GM12878 (cell line): ENCODE data around the gene THOC6. TPM values are rescaled to one million over a fixed set of nuclear protein-coding genes. Genes with fewer than 3 reads are reported as not detected.

Source experiments
- ATAC-seq: fragments of 200-7000 bp; cut with Tn5 transposase; 3 replicates; pipeline ENCODE4 v1.9.1; 2020; ENCODE audit warnings: mild to moderate bottlenecking, moderate library complexity
- BruUV-seq: library from RNA; stranded (reverse); fragments of 400-500 nt; replicated peaks from 2 replicates; lab custom pipeline; 2021; lab: Mats Ljungman, UMichigan
- CTCF ChIA-PET: fragments of 300-600 bp; sonication (Branson Sonifier 250); formaldehyde crosslinking; extraction: SDS; loops from one replicate; lab custom pipeline; 2021; ENCODE audit warnings: inconsistent platforms; lab: Yijun Ruan, JAX
- POLR2A ChIA-PET: fragments of 350-600 bp; formaldehyde crosslinking; extraction: SDS; loops from one replicate; lab custom pipeline; 2021; ENCODE audit warnings: inconsistent platforms; lab: Charles Lee
- RAD21 ChIA-PET: fragments of 300-600 bp; sonication (Branson Sonifier 250); formaldehyde crosslinking; loops from one replicate; lab custom pipeline; 2023; ENCODE audit warnings: antibody characterized with exemption; ENCODE audit not compliant: unreplicated experiment; lab: Charles Lee
- SMC1A ChIA-PET: fragments of 300-600 bp; sonication (Branson Sonifier 250); formaldehyde crosslinking; loops from one replicate; lab custom pipeline; 2023; ENCODE audit not compliant: unreplicated experiment, uncharacterized antibody; lab: Charles Lee
- DNase-seq: peaks from one replicate; pipeline ENCODE4 v3.0.0-alpha.2; 2011; ENCODE audit warnings: low read depth, low spot score
- FAIRE-seq: peaks from 3 replicates; lab custom pipeline; 2011; peaks lifted over from hg19 to GRCh38; lab: Jason Lieb, UNC
- H2AFZ ChIP-seq: 2 replicates; pipeline ENCODE4 v1.6.0; 2011; ENCODE audit warnings: low read depth, low read length, control low read depth; ENCODE audit not compliant: control insufficient read depth
- H3K27ac ChIP-seq: 2 replicates; pipeline ENCODE4 v1.5.1; 2011; ENCODE audit warnings: control low read depth; ENCODE audit not compliant: control insufficient read depth, insufficient read depth
- H3K27me3 ChIP-seq, 2 experiments: replicated peaks in 1 of 2; 2 replicates each; pipeline versions ENCODE4 v1.6.0 to v1.6.1; 2011; ENCODE audit warnings: low read length in 1 of 2; ENCODE audit not compliant: control insufficient read depth in 2 of 2, insufficient read depth in 2 of 2
- H3K36me3 ChIP-seq, 2 experiments: 2 replicates each; pipeline ENCODE4 v1.5.1; 2011; ENCODE audit warnings: low read length in 1 of 2; ENCODE audit not compliant: control insufficient read depth in 2 of 2, insufficient read depth in 2 of 2
- H3K4me1 ChIP-seq: 2 replicates; pipeline ENCODE4 v1.6.1; 2011; ENCODE audit warnings: mild to moderate bottlenecking, low read length, moderate library complexity, mixed read lengths; ENCODE audit not compliant: control insufficient read depth, insufficient read depth
- H3K4me2 ChIP-seq: 2 replicates; pipeline ENCODE4 v1.6.0; 2011; ENCODE audit warnings: control low read depth; ENCODE audit not compliant: control insufficient read depth, insufficient read depth
- H3K4me3 ChIP-seq: fragments of 200-600 bp; sonication (generic); 2 replicates; pipeline ENCODE4 v1.5.1; 2016
- H3K79me2 ChIP-seq: 2 replicates; pipeline ENCODE4 v1.6.0; 2011; ENCODE audit warnings: low read length; ENCODE audit not compliant: control insufficient read depth, insufficient read depth
- H3K9ac ChIP-seq: 2 replicates; pipeline ENCODE4 v1.8.0; 2011; ENCODE audit warnings: low read length, control low read depth, mixed read lengths; ENCODE audit not compliant: control insufficient read depth, insufficient read depth
- H3K9me3 ChIP-seq: replicated peaks from 3 replicates; pipeline ENCODE4 v1.5.1; 2011; ENCODE audit warnings: mild to moderate bottlenecking, low read length; ENCODE audit not compliant: control insufficient read depth, insufficient read depth
- H4K20me1 ChIP-seq: 2 replicates; pipeline ENCODE4 v1.6.0; 2011; ENCODE audit not compliant: control insufficient read depth, insufficient read depth
- ATF3 ChIP-seq: IDR thresholded peaks from 2 replicates; pipeline ENCODE4 v1.6.1; 2011; ENCODE audit warnings: low read depth, mild to moderate bottlenecking, low read length, moderate library complexity, borderline replicate concordance; ENCODE audit errors: extremely low read depth
- BCL11A ChIP-seq: IDR thresholded peaks from 2 replicates; pipeline ENCODE4 v1.6.1; 2011; ENCODE audit warnings: low read depth, low read length
- BHLHE40 ChIP-seq, 2 experiments: fragments of 450-650 bp in 1 of 2; IDR thresholded peaks; 2 replicates each; pipeline ENCODE4 v1.6.1; 2011 to 2017; ENCODE audit warnings: low read depth in 2 of 2, borderline replicate concordance in 1 of 2, improper control_type of control experiment in 1 of 2, low read length in 1 of 2, mild to moderate bottlenecking in 1 of 2
- EED ChIP-seq: sonication (generic); IDR thresholded peaks from 2 replicates; pipeline ENCODE4 v1.6.1; 2016; ENCODE audit warnings: antibody characterized with exemption, low read depth
- MAX ChIP-seq: IDR thresholded peaks from 2 replicates; pipeline ENCODE4 v1.6.1; 2012; ENCODE audit warnings: low read depth, low read length, improper control_type of control experiment
- MEF2B ChIP-seq: fragments of 450-650 bp; IDR thresholded peaks from 2 replicates; pipeline ENCODE4 v1.6.1; 2018; ENCODE audit warnings: mild to moderate bottlenecking, moderate library complexity; ENCODE audit not compliant: partially characterized antibody, poor library complexity, severe bottlenecking
- NRF1 ChIP-seq: conservative IDR thresholded peaks from 2 replicates; pipeline ENCODE4 v1.6.1; 2011; ENCODE audit warnings: mild to moderate bottlenecking, low read depth, low read length, improper control_type of control experiment
- PAX8 ChIP-seq: fragments of 450-650 bp; IDR thresholded peaks from 2 replicates; pipeline ENCODE4 v1.6.1; 2017; ENCODE audit warnings: mild to moderate bottlenecking, moderate library complexity
- POLR2A ChIP-seq: IDR thresholded peaks from 2 replicates; pipeline ENCODE4 v1.6.1; 2011; ENCODE audit warnings: low read depth, mild to moderate bottlenecking, low read length
- RAD21 ChIP-seq: IDR thresholded peaks from 2 replicates; pipeline ENCODE4 v1.6.1; 2011; ENCODE audit warnings: mild to moderate bottlenecking, low read depth, low read length, moderate library complexity; ENCODE audit not compliant: insufficient read depth
- RAD51 ChIP-seq: fragments of 450-650 bp; IDR thresholded peaks from 2 replicates; pipeline ENCODE4 v1.6.1; 2016; ENCODE audit warnings: moderate library complexity, mild to moderate bottlenecking, inconsistent platforms
- TCF12 ChIP-seq: IDR thresholded peaks from 2 replicates; pipeline ENCODE4 v1.6.1; 2011; ENCODE audit warnings: low read depth, mild to moderate bottlenecking, low read length
- TCF7 ChIP-seq: IDR thresholded peaks from 2 replicates; pipeline ENCODE4 v1.6.1; 2014; ENCODE audit warnings: antibody characterized with exemption, borderline replicate concordance
- ZBTB40 ChIP-seq: fragments of 450-650 bp; IDR thresholded peaks from 2 replicates; pipeline ENCODE4 v1.6.1; 2016; ENCODE audit warnings: mild to moderate bottlenecking, moderate library complexity, borderline replicate concordance
- ZNF217 ChIP-seq: fragments of 450-650 bp; IDR thresholded peaks from 2 replicates; pipeline ENCODE4 v1.6.1; 2017; ENCODE audit warnings: antibody characterized with exemption, mild to moderate bottlenecking
- ZNF622 ChIP-seq: fragments of 450-650 bp; IDR thresholded peaks from 2 replicates; pipeline ENCODE4 v1.6.1; 2017; ENCODE audit warnings: mild to moderate bottlenecking, inconsistent platforms
- WGBS: methylation state at CpG from one replicate; pipeline ENCODE4 v1.1.6; 2016; ENCODE audit warnings: low lambda C conversion rate; ENCODE audit not compliant: insufficient replicate concordance, insufficient coverage; ENCODE audit errors: missing lambda C conversion rate; 5-methylcytosine and 5-hydroxymethylcytosine counted together
- in situ Hi-C: fragments of 300-500 bp; cut with MboI; formaldehyde crosslinking; loops from 9 replicates; pipeline ENCODE4 v1.14.3; 2018; ENCODE audit warnings: mixed read lengths
- intact Hi-C: fragments of 100-400 bp; cut with micrococcal nuclease; formaldehyde crosslinking; loops from one replicate; pipeline ENCODE4 v1.14.2; 2022; ENCODE audit not compliant: unreplicated experiment
- polyA plus RNA-seq, 11 experiments: library from polyadenylated mRNA; depleted of rRNA in 4 of 11; unstranded in 6 of 11; stranded (reverse) in 5 of 11; fragments of >200 nt; fragmentation: Nextera tagmentation in 4 of 11; fragmentation: Illumina TruSeq in 1 of 11; extraction: Ambion mirVana in 4 of 11; extraction: Trizol in 1 of 11; gene quantifications; 1 replicate in 1 of 11; 2 replicates in 10 of 11; pipeline versions ENCODE4 v1.2.1 to v1.2.3, GENCODE V29; 2011 to 2016; ENCODE audit warnings: inconsistent platforms in 2 of 11, missing spikeins in 2 of 11, low read depth in 1 of 11
- total RNA-seq, 4 experiments: library from RNA; depleted of rRNA in 3 of 4; stranded (reverse); fragments of >200 nt in 3 of 4; fragmentation: Illumina TruSeq in 1 of 4; extraction: Trizol in 1 of 4; gene quantifications; 2 replicates each; pipeline versions ENCODE4 v1.2.1 to v1.2.3, GENCODE V29; 2013 to 2021

The THOC6 gene
- total and polyA plus RNA-seq, 10 of the 15 experiments (the other 5 are each of a cell fraction or from before 2014, with no cell fraction given) = 1.0 to 54.4 (median 27.9) TPM

GRCh38 chr16:2996298-2996697 lies 27.5 kb upstream of the THOC6 start:
- H3K9ac ChIP-seq = no peak overlapping the region
- CTCF ChIA-PET = no interaction called here

GRCh38 chr16:2999929-3000328 lies 23.9 kb upstream of the THOC6 start:
- Histone ChIP-seq H4K20me1 (no peaks in the 10 kb centered on the region), H3K27me3 (peaks cover 0 to 8% of the 10 kb centered on the region in 2 experiments; a peak in 3 of 4 replicates), H3K27ac (no peak overlapping the region), H3K36me3 (no peaks in the 10 kb centered on the region), H3K9ac (no peak overlapping the region), H3K9me3 (no peaks in the 10 kb centered on the region), H3K79me2 (no peaks in the 10 kb centered on the region), H3K4me2 (no peak overlapping the region), H3K4me1 (no peaks in the 10 kb centered on the region), H2AFZ (no peak overlapping the region), H3K4me3 (no peak overlapping the region)
- ATAC-seq (no peak), FAIRE-seq (no peak), DNase-seq (no peak)
- ChIA-PET SMC1A (no interaction called here), POLR2A (no interaction called here), CTCF (interaction anchor here (1.1 to 11.3 kb wide), 2 partner anchors 27 to 129 kb away, joined by 3 to 421 read pairs; partner anchors contain the start of genes CLDN6, HCFC1R1, THOC6 and TNFRSF12A), RAD21 (interaction anchor here (0.6 to 2.0 kb wide), 2 partner anchors 28 to 278 kb away, joined by 3 to 9 read pairs; no protein-coding TSS in a partner anchor)
- BruUV-seq = no TSS peak
- intact Hi-C loops = no loop called here
- TF ChIP-seq MAX (no peak), NRF1 (no peak), TCF12 (no peak), TCF7 (no peak), RAD21 (no peak), ZNF622 (no peak), ZBTB40 (no peak), POLR2A (no peak), MEF2B (no peak), BCL11A (no peak), RAD51 (no peak)
- 33% methylated on average over 6 of the region's 6 CpGs for WGBS
- in situ Hi-C loops = no loop called here

More at GRCh38 chr16:2996298-2996697, 27.5 kb upstream of the THOC6 start:
- WGBS = 39% methylated on average over 11 of the region's 13 CpGs
- SMC1A ChIA-PET = no interaction called here
- no TSS peak for BruUV-seq
- RAD21 ChIA-PET = no interaction called here
- Histone ChIP-seq H3K4me3 (no peak overlapping the region), H3K4me1 (no peaks in the 10 kb centered on the region), H3K27me3 (peaks cover 0 to 8% of the 10 kb centered on the region in 2 experiments; a peak in 3 of 4 replicates), H3K36me3 (no peaks in the 10 kb centered on the region), H3K27ac (no peak overlapping the region), H2AFZ (no peak overlapping the region), H3K4me2 (no peak overlapping the region), H4K20me1 (no peaks in the 10 kb centered on the region), H3K79me2 (no peaks in the 10 kb centered on the region), H3K9me3 (no peaks in the 10 kb centered on the region)
- POLR2A ChIA-PET = no interaction called here
- in situ Hi-C loops (no loop called here), intact Hi-C loops (no loop called here)
- FAIRE-seq (no peak), DNase-seq (no peak), ATAC-seq (no peak)
- TF ChIP-seq ATF3 (no peak), ZNF217 (no peak), EED (no peak), PAX8 (no peak), BHLHE40 (IDR thresholded peaks at IDR 0.05; ENCODE audit: borderline replicate concordance in 1 of 2, low read depth in 2 of 2, low read length in 1 of 2) (no peak)
